ENCODE results near the gene SMIM45.

- TF ChIP-seq CTCF (IDR thresholded peaks at IDR 0.05) = no peak
- no peak for TF ChIP-seq POLR2A (IDR thresholded peaks at IDR 0.05)
These were observed 23.1 kb upstream of the SMIM45 start for GRCh38 chr22:41928593-41929417.

Data from uterus (tissue), 2 donors.